Measurements from ENCODE around the gene CELF4.

CELF4 gene

GRCh38 chr18:37309059-37309458 is 256.5 kb downstream of the CELF4 start:
- no peak for ATAC-seq (ENCODE audit: low read depth)
- H3K27ac ChIP-seq (ENCODE audit: poor library complexity, severe bottlenecking): no peak overlapping the region
- DNase-seq (ENCODE audit: low spot score): no peak
- H3K4me3 ChIP-seq (ENCODE audit: severe bottlenecking): no peak overlapping the region
- no peaks in the 10 kb centered on the region for H3K4me1 ChIP-seq (ENCODE audit: insufficient read depth, poor library complexity, severe bottlenecking)
- no peaks in the 10 kb centered on the region for H3K9me3 ChIP-seq (ENCODE audit: severe bottlenecking)
- no peak for TF ChIP-seq CTCF (IDR thresholded peaks at IDR 0.05; ENCODE audit: poor library complexity, severe bottlenecking)
- H3K27me3 ChIP-seq (ENCODE audit: insufficient read depth, poor library complexity, severe bottlenecking): no peaks in the 10 kb centered on the region
- H3K36me3 ChIP-seq (ENCODE audit: low read depth): no peaks in the 10 kb centered on the region

GRCh38 chr18:37307181-37307580 is 258.4 kb downstream of the CELF4 start:
- DNase-seq (ENCODE audit: low spot score): no peak
- no peak overlapping the region for H3K4me3 ChIP-seq (ENCODE audit: severe bottlenecking)

GRCh38 chr18:37306432-37306831 is 259.2 kb downstream of the CELF4 start:
- no peak overlapping the region for H3K27ac ChIP-seq (ENCODE audit: poor library complexity, severe bottlenecking)
- TF ChIP-seq CTCF (IDR thresholded peaks at IDR 0.05; ENCODE audit: poor library complexity, severe bottlenecking): no peak

More at GRCh38 chr18:37307181-37307580, 258.4 kb downstream of the CELF4 start:
- no peaks in the 10 kb centered on the region for H3K4me1 ChIP-seq (ENCODE audit: insufficient read depth, poor library complexity, severe bottlenecking)
- no peaks in the 10 kb centered on the region for H3K36me3 ChIP-seq (ENCODE audit: low read depth)
- no peak for ATAC-seq (ENCODE audit: low read depth)
- H3K27me3 ChIP-seq (ENCODE audit: insufficient read depth, poor library complexity, severe bottlenecking): no peaks in the 10 kb centered on the region
- no peaks in the 10 kb centered on the region for H3K9me3 ChIP-seq (ENCODE audit: severe bottlenecking)
- TF ChIP-seq CTCF (IDR thresholded peaks at IDR 0.05; ENCODE audit: poor library complexity, severe bottlenecking): no peak
- no peak overlapping the region for H3K27ac ChIP-seq (ENCODE audit: poor library complexity, severe bottlenecking)

GRCh38 chr18:37305066-37305465 is 260.5 kb downstream of the CELF4 start:
- Histone ChIP-seq H3K36me3 (ENCODE audit: low read depth) (no peaks in the 10 kb centered on the region), H3K9me3 (ENCODE audit: severe bottlenecking) (no peaks in the 10 kb centered on the region), H3K27ac (ENCODE audit: poor library complexity, severe bottlenecking) (no peak overlapping the region), H3K27me3 (ENCODE audit: insufficient read depth, poor library complexity, severe bottlenecking) (no peaks in the 10 kb centered on the region), H3K4me3 (ENCODE audit: severe bottlenecking) (no peak overlapping the region), H3K4me1 (ENCODE audit: insufficient read depth, poor library complexity, severe bottlenecking) (no peaks in the 10 kb centered on the region)
- ATAC-seq (ENCODE audit: low read depth) (0 out of 3 replicates have a peak, but pooled peaks have one; percentile 8), DNase-seq (ENCODE audit: low spot score) (no peak)
- no peak for TF ChIP-seq CTCF (IDR thresholded peaks at IDR 0.05; ENCODE audit: poor library complexity, severe bottlenecking)

More at GRCh38 chr18:37306432-37306831, 259.2 kb downstream of the CELF4 start:
- ATAC-seq (ENCODE audit: low read depth): no peak
- Histone ChIP-seq H3K4me1 (ENCODE audit: insufficient read depth, poor library complexity, severe bottlenecking) (no peaks in the 10 kb centered on the region), H3K36me3 (ENCODE audit: low read depth) (no peaks in the 10 kb centered on the region), H3K4me3 (ENCODE audit: severe bottlenecking) (no peak overlapping the region), H3K9me3 (ENCODE audit: severe bottlenecking) (no peaks in the 10 kb centered on the region), H3K27me3 (ENCODE audit: insufficient read depth, poor library complexity, severe bottlenecking) (no peaks in the 10 kb centered on the region)
- no peak for DNase-seq (ENCODE audit: low spot score)

- Histone ChIP-seq H3K4me3 (ENCODE audit: severe bottlenecking) (no peak overlapping the region), H3K36me3 (ENCODE audit: low read depth) (no peaks in the 10 kb centered on the region), H3K9me3 (ENCODE audit: severe bottlenecking) (no peaks in the 10 kb centered on the region), H3K4me1 (ENCODE audit: insufficient read depth, poor library complexity, severe bottlenecking) (no peaks in the 10 kb centered on the region), H3K27me3 (ENCODE audit: insufficient read depth, poor library complexity, severe bottlenecking) (no peaks in the 10 kb centered on the region), H3K27ac (ENCODE audit: poor library complexity, severe bottlenecking) (no peak overlapping the region)
- no peak for TF ChIP-seq CTCF (IDR thresholded peaks at IDR 0.05; ENCODE audit: poor library complexity, severe bottlenecking)
- no peak for DNase-seq (ENCODE audit: low spot score)
- ATAC-seq (ENCODE audit: low read depth): no peak
Measured at GRCh38 chr18:37304012-37304680, 261.5 kb downstream of the CELF4 start.

All from RWPE2 (cell line).